ENCODE results near the gene NCOA7.
"Not testable (repeated sequence)": the region's sequence is repeated elsewhere in the genome, so short reads cannot be mapped to it uniquely, and the experiment has no call there.

NCOA7 gene

GRCh38 chr6:125970760-125971159 lies 180.0 kb downstream of the NCOA7 start:
- no peak for TF ChIP-seq CTCF (IDR thresholded peaks at IDR 0.05; ENCODE audit: low read depth, low read length)

GRCh38 chr6:125972478-125972877 lies 181.7 kb downstream of the NCOA7 start:
- not testable (repeated sequence) for H3K4me3 ChIP-seq (ENCODE audit: low read depth, low read length)

More at GRCh38 chr6:125970760-125971159, 180.0 kb downstream of the NCOA7 start:
- no peak overlapping the region for H3K4me3 ChIP-seq (ENCODE audit: low read depth, low read length)

- TF ChIP-seq CTCF (IDR thresholded peaks at IDR 0.05; ENCODE audit: low read depth, low read length), result no peak
- no peak overlapping the region for H3K4me3 ChIP-seq (ENCODE audit: low read depth, low read length)
Observed at GRCh38 chr6:125974214-125974866, 183.6 kb downstream of the NCOA7 start.

GRCh38 chr6:125979101-125979500 lies 188.3 kb downstream of the NCOA7 start:
- TF ChIP-seq CTCF (IDR thresholded peaks at IDR 0.05; ENCODE audit: low read depth, low read length), result no peak
- H3K4me3 ChIP-seq (ENCODE audit: low read depth, low read length), result no peak overlapping the region

Data from WI38 (cell line).